HG02885 (cell line): Measurements from ENCODE around the gene WDR59.
"Not testable (repeated sequence)": the region's sequence is repeated elsewhere in the genome, so short reads cannot be mapped to it uniquely, and the experiment has no call there.

Source experiments
- ATAC-seq: cut with Tn5 transposase; IDR thresholded peaks from one replicate; pipeline ENCODE4 v1.9.1; 2021; ENCODE audit warnings: mild to moderate bottlenecking; ENCODE audit not compliant: unreplicated experiment, poor library complexity

The WDR59 gene

DNA sequence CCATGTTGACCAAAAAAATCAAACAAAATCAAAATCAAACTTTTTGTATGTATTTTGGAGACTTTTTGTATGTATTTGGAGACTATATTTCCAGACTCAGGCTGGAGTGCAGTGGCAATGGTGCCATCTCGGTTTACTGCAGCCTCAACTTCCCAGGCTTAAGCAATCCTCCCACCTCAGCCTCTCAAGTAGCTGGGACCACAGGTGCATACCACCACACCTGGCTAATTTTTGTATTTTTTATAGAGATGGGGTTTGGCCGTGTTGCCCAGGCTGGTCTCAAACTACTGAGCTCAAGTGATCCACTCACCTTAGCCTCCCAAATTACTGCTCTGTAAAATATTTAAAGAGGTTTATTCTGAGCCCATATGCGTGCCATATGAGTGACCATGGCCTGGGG, 4.9 kb upstream of the WDR59 start:
- not testable (repeated sequence) for ATAC-seq

DNA sequence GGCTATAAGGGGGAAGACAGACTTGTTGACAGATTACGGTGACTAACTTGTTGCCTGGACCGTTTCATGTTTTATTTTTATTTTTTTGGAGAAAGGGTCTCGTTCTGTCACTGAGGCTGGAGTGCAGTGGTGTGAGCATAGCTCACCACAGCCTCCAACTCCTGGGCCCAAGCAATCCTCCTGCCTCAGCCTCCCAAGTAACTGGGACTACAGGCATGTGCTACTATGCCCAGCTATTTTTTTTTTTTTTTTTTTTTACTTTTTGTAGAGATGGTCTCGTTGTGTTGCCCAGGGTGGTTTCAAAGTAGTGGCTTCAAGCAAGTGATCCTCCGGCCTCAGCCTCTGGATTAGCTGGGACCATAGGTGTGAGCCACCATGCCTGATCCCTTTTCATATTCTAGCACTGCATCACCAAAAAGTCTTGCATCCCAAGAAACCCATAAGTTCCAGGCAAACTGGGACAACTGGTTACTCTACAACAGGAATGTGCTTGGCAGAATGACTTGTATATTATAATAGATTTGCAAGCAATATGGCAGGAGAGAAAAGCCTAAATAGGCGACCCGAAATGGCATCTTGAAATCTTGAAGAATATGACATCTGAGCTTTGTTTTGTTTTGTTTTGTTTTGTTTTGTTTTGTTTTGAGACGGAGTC, 2.2 kb upstream of the WDR59 start:
- ATAC-seq, result no peak

DNA sequence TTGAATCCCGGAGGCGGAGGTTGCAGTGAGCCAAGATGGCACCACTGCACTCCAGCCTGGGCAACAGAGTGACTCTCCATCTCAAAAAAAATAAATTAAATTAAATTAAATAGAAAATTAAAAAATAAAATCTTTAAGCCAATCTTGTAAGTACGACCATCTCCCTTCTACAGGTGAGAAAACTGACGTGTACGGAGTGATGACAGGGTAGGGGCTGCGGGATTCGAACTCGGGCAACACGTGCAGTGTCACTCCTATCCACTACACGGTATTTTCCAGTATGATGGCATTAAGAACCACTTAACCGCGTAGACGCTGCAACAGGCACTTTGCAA, 762 bp downstream of the WDR59 start:
- no peak for ATAC-seq

DNA sequence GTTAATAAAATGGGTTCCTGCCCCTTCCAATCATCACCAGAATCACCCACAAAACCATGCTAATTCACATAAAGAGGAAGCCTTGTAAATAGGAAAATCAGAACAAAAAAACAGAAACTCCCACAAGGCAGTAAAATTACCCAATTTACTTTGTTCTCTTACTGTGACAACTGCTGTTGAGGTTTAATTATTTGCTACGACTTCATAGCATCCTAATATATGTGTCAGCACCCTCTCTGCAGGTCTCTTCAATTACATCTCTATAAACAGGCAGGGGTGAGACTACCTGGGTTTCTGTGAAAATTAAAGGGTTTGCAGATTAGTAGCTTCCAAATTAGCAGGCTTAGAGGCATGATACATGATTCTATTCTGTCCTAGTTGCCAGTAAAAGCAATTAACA, 2.7 kb downstream of the WDR59 start:
- no peak for ATAC-seq

DNA sequence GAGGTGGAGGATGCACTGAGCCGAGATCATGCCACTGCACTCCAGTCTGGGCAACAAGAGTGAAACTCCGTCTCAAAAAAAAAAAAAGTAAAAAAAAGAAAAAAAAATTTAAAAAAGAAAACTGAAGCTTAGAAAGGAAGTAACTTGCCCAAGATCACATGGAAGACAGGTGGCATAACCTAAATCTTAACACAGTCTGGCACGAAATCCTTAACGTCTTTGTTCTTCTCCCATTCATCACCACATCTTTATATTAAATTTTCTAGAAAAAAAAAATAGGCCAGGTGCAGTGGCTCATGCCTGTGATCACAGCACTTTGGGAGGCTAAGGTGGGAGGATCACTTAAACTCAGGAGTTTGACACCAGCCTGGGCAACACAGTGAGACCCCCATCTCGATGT, 9.3 kb downstream of the WDR59 start:
- no peak for ATAC-seq

DNA sequence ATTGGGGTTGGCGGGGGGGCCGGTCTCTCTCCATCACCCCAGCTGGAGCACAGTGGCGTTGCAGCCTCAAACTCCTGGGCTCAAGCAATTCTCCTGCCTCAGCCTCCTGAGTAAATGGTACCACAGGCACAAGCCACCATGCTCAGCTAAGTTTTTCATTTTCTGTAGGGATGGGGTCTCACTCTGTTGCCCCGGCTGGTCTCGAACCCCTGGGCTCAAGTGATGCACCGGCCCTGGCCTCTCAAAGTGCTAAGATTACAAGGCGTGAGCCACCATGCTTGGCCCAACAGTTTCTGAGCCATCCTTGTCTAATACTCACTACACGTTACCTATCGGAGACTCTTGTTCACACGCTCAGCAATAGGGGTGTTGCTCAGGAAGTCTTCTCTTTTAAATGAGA, 11.6 kb downstream of the WDR59 start:
- no peak for ATAC-seq

DNA sequence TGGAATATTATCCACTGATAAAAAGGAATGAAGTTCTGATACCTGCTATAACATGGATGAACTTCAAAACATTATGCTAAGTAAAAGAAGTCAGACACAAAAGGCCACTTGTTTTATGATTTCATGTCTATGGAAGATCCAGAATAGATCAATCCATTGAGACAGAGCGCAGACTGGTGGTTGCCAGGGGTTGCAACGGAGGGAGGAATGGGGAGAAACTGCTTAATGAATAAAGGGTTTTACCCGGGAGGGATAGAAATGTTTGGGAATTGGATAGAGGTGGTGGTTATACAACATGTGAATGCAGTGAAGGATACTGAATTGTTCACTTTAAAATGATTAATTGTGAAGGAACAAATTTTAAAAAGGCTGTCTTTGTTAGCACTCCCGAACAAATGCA, 30.2 kb downstream of the WDR59 start:
- no peak for ATAC-seq

DNA sequence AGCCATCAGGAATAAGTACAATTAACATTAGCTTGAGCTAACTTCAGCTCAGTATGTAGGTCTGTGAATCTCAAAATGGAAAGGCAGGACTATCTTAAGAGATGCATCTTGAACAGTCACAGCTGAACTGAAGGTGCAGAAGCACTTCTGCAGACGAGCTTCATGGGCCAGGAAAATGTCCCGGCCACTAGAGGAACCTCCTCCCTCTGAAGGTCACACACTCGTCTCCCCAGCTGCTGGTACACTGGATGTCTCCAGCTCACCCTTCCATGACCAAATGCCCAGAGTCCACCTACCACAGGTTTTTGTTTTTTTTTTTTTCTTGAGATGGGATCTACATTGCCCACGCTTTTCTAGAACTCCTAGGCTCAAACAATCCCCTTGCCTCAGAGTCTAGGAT, 33.2 kb downstream of the WDR59 start:
- no peak for ATAC-seq

DNA sequence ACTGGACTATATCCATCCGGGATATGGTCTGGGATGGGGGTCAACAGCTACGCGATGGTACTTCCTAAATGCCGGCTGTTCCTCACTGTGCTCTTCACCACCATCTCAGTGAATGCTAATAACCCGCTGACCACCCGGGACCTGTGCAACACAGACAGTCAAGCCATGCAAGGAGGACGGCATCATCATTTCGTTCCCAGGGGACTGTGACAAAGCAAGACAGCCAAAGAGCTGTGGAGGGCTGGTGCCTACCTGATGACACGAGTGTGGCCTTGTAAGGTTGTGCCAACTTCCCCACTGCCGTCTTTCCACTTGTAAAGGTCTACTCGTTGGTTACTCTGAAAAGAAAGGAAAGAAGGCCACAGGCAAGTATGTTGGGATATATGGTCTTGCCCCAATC, 33.7 kb downstream of the WDR59 start:
- no peak for ATAC-seq

DNA sequence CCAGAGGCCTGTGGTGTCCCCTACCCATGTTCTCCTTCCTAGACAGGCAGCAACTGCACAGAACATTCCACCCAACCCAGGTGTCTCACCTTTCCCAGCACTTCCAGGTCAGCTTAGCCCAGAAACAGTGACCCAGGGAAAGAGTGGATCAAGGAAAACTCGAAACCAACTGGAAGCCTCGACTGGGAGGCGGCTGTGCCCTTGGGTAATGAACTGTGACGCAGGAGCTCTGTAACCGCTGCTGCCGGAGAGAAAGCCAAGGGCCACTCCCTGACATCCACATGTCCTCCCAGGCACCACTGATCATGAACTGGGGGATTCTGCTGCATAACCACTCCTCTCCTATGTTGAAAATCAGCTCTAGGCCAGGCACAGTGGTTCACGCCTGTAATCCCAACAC, 34.4 kb downstream of the WDR59 start:
- no peak for ATAC-seq

DNA sequence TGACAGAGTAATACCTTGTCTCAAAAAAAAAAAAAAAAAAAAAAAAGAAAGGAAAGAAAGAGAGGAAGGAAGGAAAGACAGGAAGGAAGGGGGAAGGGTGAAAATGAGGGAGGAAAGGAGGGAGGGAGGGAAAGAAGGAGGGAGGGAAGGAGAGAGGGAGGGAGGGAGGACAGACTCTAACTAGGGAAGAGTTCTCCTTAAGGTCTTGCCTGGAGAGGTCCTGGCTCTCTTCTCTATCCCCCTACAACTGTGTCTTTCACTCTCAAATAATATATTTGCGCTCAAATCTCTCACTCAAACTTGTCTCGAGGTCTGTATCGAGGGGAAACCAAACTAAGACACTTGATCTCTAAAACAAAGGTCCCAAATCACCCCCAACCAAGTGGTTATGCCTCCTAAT, 35.6 kb downstream of the WDR59 start:
- ATAC-seq, result no peak

DNA sequence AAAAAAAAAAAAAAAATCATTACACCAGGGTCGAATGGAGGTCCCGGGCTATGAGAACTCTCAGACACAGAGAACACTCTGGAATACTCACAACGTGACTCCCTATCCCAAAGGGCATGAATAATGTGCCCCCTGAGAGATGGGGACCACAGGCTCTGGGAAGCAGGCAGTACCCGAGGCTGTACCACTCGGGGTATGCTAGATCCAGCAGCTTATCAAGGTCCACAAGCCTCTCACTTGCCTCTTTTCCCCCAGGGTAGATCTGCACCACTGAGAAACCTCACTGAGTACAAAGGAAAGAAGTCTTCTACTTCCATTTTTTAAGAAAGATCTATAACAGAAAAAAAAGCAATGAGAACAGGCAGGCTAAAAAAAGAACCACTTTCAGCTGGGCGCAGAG, 40.5 kb downstream of the WDR59 start:
- no peak for ATAC-seq

DNA sequence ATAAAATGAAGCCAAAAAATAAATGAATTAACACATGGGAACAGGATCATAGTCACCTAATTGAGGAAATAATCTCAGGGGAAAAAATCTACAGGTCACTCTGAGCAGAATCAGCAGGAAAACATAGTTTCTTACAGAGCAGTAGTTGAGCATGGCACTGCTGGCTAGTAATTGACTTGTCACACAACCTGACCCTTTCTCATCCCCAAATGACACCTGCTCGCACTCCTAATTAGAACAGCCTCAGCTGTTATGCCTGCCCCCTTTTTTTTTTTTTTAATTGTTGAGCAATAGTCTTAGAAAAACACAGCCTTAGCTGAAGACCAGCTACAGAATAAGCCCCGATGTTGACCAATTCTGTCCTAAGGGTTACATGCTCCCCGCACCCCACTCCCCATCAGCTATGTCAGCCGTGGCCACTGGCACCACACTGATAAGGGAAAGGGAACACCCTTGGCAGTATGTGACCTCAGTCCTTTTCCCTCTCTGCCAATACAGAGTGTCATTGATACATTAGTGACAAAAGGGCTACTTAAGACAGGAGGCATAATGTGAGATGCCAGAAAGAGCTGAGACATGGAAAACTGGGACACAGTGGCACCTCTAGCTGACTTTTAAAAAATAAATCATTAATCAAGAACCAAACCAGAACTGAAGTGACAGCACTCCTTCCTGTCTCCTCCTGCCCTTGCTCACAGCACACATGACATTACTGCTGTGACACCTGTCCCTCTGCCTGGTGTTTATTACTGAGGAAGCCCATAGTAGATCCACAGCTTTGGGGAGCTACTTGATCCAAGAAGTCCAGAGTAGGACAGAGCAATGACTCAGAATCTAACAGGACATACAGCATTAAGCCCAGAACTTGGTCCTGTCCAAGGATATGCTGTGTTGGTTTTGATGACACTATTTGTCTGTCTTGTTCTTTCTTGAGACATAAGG, 41.7 kb downstream of the WDR59 start:
- ATAC-seq, result no peak

DNA sequence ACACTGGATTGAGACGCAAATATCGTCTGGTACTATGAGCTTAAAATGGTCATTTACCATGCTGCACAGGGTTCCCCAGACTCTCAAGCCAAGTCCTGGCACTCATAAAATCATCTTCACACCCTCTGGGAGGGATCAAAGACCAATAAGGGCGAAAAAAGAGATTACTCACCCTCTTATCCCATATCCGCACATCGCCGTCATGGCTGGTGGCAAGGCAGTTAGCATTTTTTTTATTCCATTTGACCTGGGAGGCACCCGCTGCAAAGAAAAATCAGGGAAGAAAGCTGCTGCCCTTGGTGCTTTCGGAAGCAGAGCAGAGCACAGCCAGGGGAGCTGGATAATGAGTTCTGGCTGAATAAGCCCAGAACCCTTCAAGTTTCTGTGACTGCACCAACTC, 42.4 kb downstream of the WDR59 start:
- ATAC-seq, result no peak

DNA sequence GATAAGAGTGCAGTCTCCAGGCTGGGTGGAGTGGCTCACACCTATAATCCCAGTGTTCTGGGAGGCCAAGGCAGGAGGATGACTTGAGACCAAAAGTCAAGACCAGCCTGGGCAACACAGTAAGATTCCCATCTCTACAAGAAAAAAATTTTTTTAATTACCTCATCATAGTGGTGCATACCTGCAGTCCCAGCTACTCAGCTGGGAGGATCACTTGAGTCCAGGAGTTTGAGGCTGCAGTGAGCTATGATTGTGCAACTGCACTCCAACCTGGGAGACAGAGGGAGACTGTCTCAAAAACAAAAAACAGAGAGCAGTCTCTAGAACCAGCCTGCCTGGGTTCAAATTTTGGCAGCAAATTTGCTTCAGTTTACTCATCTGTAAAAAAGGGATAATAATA, 45.2 kb downstream of the WDR59 start:
- ATAC-seq, result no peak

DNA sequence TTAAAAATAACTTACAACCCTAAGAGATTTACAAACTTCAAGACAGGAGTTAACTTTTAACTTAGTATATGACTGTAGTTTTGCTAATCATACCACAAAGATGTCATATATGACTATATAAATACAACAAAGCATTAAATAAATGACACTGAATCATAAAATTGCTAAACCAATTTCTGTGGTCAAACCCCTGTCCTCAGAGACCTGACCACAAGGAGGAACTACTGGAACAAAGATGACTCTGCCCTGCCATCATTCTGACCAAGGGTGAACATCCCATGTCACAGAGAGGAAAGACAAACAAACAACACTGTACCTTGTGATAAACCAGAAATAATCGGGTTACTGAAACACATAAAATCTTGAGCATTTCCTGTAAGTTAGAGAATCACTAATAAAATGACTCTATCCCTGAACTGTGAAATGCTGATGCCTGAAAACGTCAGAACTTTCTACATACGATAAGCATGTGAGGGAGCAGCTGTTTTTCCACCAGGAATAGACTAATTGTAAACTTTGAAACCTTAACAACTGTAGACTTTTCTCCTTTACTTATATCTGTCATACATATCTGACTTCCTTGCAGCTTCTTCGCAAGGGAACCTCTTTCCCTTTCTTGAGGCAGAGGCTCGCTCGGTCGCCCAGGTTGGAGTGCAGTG, 47.9 kb downstream of the WDR59 start:
- ATAC-seq, result peak; percentile 90

DNA sequence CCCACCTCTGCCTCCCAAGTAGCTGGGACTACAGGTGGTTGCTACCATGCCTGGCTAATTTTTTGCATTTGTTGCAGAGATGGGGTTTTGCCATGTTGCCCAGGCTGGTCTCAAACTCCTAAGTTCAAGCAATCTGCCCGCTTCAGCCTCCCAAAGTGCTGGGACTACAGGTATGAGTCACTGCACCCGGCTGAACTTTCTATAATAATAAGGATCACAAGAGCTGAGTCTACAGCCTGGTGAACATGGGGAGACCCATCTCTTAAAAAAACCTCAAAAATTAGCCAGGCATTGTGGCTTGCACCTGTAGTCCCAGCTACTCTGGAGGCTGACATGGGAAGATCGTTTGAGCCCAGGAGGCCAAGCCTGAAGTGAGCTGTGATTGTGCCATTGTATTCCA, 53.5 kb downstream of the WDR59 start:
- no peak for ATAC-seq

DNA sequence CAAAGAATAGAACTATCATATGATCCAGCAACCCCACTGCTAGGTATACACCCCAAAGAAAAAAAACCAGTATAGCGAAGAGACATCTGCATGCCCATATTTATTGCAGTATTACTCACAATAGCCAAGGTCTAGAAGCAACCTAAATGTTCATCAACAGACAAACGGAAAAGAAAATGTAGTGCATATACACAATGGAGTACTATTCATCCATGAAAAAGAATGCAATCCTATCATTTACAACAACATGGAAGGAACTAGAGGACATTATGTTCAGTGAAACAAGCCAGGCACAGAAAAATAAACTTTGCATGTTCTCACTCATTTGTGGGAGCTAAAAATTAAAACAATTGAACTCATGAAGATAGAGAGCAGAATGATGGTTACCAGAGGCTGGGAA, 55.3 kb downstream of the WDR59 start:
- no peak for ATAC-seq

DNA sequence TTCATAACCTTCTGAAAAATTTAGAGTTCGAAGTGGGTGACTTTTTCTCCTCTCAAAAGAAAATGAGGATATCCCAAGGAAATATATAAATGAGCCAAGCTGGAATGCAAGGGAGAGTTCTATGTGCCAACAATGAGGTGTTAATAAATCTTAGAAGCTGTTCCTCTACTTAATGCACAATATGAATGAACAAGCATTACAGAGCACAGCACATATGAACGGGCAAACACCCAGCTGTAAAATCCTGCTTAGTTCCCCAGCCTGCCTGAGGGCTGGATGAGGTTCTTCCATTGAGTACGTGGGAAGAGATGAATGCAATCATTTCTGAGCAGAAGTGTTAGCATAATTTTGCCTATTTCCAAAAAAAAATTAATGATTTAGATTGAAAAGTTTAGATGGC, 58.1 kb downstream of the WDR59 start:
- no peak for ATAC-seq

DNA sequence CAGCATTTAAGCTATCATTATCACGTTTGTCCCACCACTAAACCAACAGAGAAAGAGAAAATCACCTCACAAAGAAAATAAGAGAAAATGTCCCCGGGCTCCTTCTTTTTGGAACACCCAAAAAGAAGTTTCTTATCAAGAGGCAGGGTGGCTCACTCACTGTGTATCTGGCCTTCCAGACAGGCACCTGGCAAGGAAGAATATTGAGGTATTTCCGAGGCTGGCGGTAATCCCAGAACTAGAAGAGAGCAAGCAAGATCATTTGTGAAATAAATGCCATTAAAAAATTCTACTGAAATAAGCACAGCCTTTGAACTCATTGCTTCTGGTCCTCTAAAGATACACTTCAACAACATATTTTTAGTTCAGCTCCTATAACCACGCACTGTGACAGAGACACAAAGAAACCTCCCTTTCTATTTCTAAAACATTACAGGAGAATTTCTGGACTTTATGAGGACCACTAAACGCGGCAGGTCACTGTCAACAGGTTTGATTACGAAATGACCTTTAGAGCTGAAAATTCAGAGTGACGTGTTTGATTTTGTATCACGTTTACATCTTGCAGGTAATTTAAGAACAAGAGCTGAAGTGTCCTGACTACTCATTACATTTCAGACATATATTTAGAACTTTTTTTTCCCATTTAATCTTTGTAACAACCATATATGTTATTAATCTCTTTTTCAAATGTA, 61.0 kb downstream of the WDR59 start:
- ATAC-seq, result no peak
